OCI-LY7 (cell line): ENCODE data around the gene GP2.

Source experiments
- CTCF ChIP-seq: fragments of 200-600 bp; sonication (generic); conservative IDR thresholded peaks from 2 replicates; pipeline ENCODE4 v1.5.1; 2014; ENCODE audit warnings: mild to moderate bottlenecking, antibody characterized with exemption, low read length, moderate library complexity, mixed read lengths
- EZH2phosphoT487 ChIP-seq: fragments of 200-600 bp; sonication (generic); IDR thresholded peaks from 2 replicates; pipeline ENCODE4 v1.6.1; 2018; ENCODE audit warnings: low read depth, borderline replicate concordance, mild to moderate bottlenecking, mixed run types, antibody characterized with exemption, low read length, moderate library complexity, mixed read lengths

GRCh38 chr16:20301840-20302239 is 25.5 kb downstream of the GP2 start:
- no peak for TF ChIP-seq CTCF
- TF ChIP-seq EZH2phosphoT487 = no peak
